ENCODE data around the gene ATP2B3.

The ATP2B3 gene

DNA sequence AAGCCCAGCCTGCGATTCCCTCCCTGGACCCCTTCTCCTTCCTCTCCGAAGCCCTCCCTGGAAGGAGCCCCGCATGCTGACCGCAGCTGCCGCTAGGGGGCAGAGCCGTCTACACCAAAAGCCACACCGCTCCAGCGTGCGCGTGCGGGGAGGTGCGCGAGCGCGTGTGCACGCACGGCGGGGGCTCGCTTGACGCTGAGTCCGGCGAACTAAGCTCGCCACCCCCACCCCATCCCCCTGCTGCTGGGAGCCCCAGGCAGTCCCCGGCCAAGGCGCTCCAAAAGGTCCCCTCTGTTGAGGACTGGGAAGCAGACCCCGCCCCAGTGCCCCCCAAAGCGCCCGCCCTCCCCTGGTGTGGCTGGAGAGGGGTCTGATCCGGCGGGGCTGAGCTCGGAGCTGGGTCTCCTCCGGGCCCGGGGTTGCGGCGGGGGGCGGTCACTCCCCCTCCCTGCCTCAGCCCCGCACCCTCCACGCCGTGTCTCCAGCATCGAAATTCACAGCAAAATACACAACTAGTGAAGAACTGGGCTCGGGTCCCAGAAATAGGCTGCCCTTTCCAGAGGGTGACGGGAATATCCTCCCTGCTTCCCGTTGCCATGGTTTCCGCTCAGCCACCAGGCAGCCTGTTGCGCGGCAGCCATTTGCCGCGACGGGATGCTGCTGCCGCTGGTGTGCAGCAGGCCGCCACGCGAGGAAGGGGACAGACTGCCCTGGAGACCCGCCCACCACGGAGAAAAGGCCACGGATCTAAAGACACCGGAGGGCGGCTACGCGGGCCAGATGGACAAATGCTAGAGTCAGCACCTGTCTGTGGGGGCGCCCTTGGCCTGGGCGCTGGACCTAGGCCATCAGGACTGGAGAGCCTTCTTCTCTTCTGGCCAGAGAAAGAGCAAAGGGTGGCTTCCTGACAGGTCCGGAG, 92.7 kb downstream of the ATP2B3 start:
- Histone ChIP-seq H3K4me1 (ENCODE audit: control insufficient read depth in 1 of 2, insufficient read depth in 2 of 2, low read length in 2 of 2) (peaks cover 0 to 5% of the 10 kb centered on the region in 2 donors), H3K27ac (ENCODE audit: low read length) (no peak overlapping the region), H3K36me3 (ENCODE audit: control insufficient read depth in 1 of 2, insufficient read depth in 2 of 2, low read length in 2 of 2) (no peaks in the 10 kb centered on the region), H3K4me3 (ENCODE audit: low read depth in 1 of 2, low read length in 2 of 2) (peak overlapping the region in 1 of 2 donors; percentile 47), H3K27me3 (ENCODE audit: low read depth, low read length) (no peaks in the 10 kb centered on the region), H3K9me3 (ENCODE audit: control insufficient read depth in 1 of 2, low read length in 2 of 2) (no peaks in the 10 kb centered on the region)

DNA sequence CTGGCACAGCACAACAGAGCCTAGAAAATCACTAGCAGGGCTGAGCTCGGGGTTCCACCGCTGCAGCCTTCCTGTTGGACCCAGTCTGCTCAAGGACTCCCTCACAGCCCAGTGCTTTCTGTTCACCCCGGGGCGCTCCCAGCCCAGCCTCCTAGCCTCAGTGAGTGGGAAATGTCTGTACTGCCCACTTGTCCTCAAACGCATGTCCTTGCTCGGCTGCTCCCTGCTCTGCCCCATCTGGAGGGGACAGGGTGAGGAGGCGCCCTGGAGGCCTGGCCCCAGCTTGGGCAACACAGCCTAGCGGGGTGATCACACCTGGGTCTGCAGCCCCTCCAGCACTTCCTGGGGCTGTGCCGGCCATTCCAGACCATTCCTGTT, 93.4 kb downstream of the ATP2B3 start:
- Histone ChIP-seq H3K9me3 (ENCODE audit: control insufficient read depth in 1 of 2, low read length in 2 of 2) (no peaks in the 10 kb centered on the region), H3K4me1 (ENCODE audit: control insufficient read depth in 1 of 2, insufficient read depth in 2 of 2, low read length in 2 of 2) (peaks cover 0 to 5% of the 10 kb centered on the region in 2 donors), H3K4me3 (ENCODE audit: low read depth in 1 of 2, low read length in 2 of 2) (no peak overlapping the region), H3K27me3 (ENCODE audit: low read depth, low read length) (no peaks in the 10 kb centered on the region), H3K27ac (ENCODE audit: low read length) (no peak overlapping the region), H3K36me3 (ENCODE audit: control insufficient read depth in 1 of 2, insufficient read depth in 2 of 2, low read length in 2 of 2) (no peaks in the 10 kb centered on the region)

DNA sequence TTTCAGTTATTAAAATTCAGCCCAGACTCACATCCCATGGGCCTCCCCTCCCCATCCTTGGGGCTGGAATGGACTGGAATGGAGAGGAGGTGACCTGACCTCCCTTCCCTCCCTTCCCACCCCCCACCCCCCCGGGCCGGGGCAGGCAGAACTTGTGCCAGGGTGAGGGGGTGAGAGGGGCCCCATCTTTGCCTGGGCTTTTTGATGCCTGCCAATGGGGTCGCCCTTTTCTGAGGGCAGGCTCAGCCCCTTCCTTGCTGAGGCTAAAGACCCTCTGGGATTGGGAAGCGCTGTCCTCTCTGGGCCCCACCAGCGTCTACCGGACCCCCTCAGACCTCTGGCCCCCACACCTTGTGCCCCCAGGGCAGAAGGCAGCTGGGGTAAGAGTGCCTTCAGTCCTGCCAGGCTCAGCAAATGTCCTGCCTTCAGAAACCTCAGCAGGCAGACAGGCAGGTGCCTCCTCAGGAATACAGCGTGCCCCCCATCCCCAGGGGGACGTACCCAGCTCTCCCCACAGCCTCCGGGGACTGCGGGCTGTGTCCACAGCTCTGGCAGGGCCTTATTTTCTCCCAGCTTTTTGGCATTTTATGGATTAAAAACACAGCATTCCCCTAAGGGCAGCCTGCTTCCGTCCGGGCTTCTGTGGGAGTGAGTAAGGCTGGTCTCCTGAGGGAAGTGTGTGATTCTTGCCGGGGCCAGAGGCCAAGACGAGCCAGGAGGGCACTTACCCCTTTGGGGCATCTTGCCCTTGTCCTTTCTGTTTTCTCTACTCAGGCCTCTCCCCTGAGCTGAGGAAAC, 94.1 kb downstream of the ATP2B3 start:
- Histone ChIP-seq H3K4me3 (ENCODE audit: low read depth in 1 of 2, low read length in 2 of 2) (no peak overlapping the region), H3K4me1 (ENCODE audit: control insufficient read depth in 1 of 2, insufficient read depth in 2 of 2, low read length in 2 of 2) (peaks cover 0 to 5% of the 10 kb centered on the region in 2 donors), H3K27me3 (ENCODE audit: low read depth, low read length) (no peaks in the 10 kb centered on the region), H3K9me3 (ENCODE audit: control insufficient read depth in 1 of 2, low read length in 2 of 2) (no peaks in the 10 kb centered on the region), H3K27ac (ENCODE audit: low read length) (no peak overlapping the region), H3K36me3 (ENCODE audit: control insufficient read depth in 1 of 2, insufficient read depth in 2 of 2, low read length in 2 of 2) (no peaks in the 10 kb centered on the region)

DNA sequence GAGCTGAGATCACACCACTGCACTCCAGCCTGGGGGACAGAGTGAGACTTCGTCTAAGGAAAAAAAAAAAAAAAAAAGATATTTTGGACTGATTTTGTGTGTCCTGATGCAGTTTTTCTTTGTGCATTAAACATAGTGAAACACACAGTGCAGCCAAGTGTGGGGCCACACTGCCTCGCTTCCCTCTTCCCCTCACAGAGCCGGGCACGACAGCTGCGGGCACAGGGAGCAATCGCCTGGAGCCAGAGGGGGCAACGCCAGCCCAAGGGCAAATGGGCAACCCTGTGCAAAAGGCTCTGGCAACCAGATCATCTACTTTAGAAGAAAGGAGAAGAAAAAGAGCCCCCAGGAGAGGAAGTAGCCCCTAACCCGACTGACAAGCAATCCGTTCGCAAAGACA, 95.0 kb downstream of the ATP2B3 start:
- no peak overlapping the region for H3K27ac ChIP-seq (ENCODE audit: low read length)
- no peaks in the 10 kb centered on the region for H3K27me3 ChIP-seq (ENCODE audit: low read depth, low read length)
- no peak overlapping the region for H3K4me3 ChIP-seq (ENCODE audit: low read depth in 1 of 2, low read length in 2 of 2)
- peaks cover 0 to 5% of the 10 kb centered on the region in 2 donors for H3K4me1 ChIP-seq (ENCODE audit: control insufficient read depth in 1 of 2, insufficient read depth in 2 of 2, low read length in 2 of 2)
- H3K36me3 ChIP-seq (ENCODE audit: control insufficient read depth in 1 of 2, insufficient read depth in 2 of 2, low read length in 2 of 2): no peaks in the 10 kb centered on the region
- no peaks in the 10 kb centered on the region for H3K9me3 ChIP-seq (ENCODE audit: control insufficient read depth in 1 of 2, low read length in 2 of 2)

DNA sequence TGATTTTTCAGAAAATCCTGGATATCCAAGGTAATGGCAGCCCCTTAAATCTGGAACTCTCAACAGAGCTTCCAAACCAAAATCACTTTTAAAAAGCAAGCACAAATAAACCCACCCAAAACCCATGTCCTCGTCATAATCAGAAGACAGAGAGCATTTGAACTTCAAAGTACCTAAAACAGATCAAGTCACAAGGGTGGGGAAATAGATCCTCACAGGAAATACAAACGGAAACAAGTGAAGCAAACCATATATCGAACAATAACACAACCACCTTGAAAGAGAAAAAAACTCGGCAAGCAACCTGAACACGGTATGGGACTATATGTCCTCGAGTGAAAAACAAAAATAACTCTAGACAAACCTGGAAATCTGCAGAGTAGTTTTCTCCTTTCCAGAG, 97.4 kb downstream of the ATP2B3 start:
- Histone ChIP-seq H3K27me3 (ENCODE audit: low read depth, low read length) (no peaks in the 10 kb centered on the region), H3K36me3 (ENCODE audit: control insufficient read depth in 1 of 2, insufficient read depth in 2 of 2, low read length in 2 of 2) (no peaks in the 10 kb centered on the region), H3K4me3 (ENCODE audit: low read depth in 1 of 2, low read length in 2 of 2) (no peak overlapping the region), H3K27ac (ENCODE audit: low read length) (no peak overlapping the region), H3K4me1 (ENCODE audit: control insufficient read depth in 1 of 2, insufficient read depth in 2 of 2, low read length in 2 of 2) (peaks cover 0 to 5% of the 10 kb centered on the region in 2 donors), H3K9me3 (ENCODE audit: control insufficient read depth in 1 of 2, low read length in 2 of 2) (no peaks in the 10 kb centered on the region)

DNA sequence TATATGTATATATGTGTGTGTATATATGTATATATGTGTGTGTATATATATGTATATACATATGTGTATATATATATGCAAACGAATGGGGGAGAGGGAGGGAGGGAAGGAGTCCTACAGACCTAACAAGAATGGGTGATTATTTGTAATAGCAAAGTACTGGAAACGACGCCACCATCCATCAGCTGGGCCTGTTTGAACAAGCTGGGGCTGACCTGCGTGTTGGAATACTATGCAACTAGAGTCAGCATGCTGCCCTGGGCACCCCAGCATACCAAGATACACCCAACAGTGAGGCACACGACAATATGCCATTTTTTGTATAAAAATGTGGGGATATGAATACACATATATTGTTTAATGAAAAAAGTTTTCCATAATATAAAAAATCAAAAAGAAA, 103.1 kb downstream of the ATP2B3 start:
- Histone ChIP-seq H3K9me3 (ENCODE audit: control insufficient read depth in 1 of 2, low read length in 2 of 2) (no peaks in the 10 kb centered on the region), H3K4me1 (ENCODE audit: control insufficient read depth in 1 of 2, insufficient read depth in 2 of 2, low read length in 2 of 2) (no peaks in the 10 kb centered on the region), H3K27ac (ENCODE audit: low read length) (no peak overlapping the region), H3K27me3 (ENCODE audit: low read depth, low read length) (no peaks in the 10 kb centered on the region), H3K4me3 (ENCODE audit: low read depth in 1 of 2, low read length in 2 of 2) (no peak overlapping the region), H3K36me3 (ENCODE audit: control insufficient read depth in 1 of 2, insufficient read depth in 2 of 2, low read length in 2 of 2) (no peaks in the 10 kb centered on the region)

DNA sequence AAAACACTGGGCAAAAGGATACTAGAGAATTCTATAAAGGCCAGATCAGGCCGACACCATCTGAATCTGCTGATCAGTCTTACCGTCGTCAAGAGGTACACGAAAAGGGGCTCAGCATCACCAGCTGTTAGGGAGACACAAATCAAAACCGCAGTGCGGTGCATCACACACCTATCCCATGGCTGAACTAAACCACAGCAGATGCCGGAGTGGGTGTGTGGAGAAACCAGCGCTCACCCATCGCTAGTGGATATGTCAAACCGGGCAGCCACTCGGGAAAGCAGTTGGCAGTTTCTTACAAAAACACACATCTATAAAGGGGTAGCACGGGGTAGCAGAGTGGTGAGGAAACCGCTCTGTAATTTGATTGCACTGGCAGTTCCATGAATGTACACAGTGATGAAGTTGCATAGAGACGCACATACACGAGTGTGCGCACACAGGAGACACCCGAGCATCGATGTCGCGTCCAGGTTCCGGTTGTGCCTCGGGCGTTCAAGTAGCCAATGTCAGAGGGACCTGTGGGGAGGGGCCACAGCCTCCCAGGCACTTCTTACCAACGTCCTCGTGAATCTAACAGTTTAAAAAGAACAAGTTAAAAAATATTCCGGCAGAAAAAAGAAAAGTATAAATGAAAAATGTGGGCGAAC, 104.6 kb downstream of the ATP2B3 start:
- no peaks in the 10 kb centered on the region for H3K9me3 ChIP-seq (ENCODE audit: control insufficient read depth in 1 of 2, low read length in 2 of 2)
- no peak overlapping the region for H3K27ac ChIP-seq (ENCODE audit: low read length)
- no peak overlapping the region for H3K4me3 ChIP-seq (ENCODE audit: low read depth in 1 of 2, low read length in 2 of 2)
- H3K4me1 ChIP-seq (ENCODE audit: control insufficient read depth in 1 of 2, insufficient read depth in 2 of 2, low read length in 2 of 2): no peaks in the 10 kb centered on the region
- H3K27me3 ChIP-seq (ENCODE audit: low read depth, low read length): no peaks in the 10 kb centered on the region
- H3K36me3 ChIP-seq (ENCODE audit: control insufficient read depth in 1 of 2, insufficient read depth in 2 of 2, low read length in 2 of 2): no peaks in the 10 kb centered on the region

DNA sequence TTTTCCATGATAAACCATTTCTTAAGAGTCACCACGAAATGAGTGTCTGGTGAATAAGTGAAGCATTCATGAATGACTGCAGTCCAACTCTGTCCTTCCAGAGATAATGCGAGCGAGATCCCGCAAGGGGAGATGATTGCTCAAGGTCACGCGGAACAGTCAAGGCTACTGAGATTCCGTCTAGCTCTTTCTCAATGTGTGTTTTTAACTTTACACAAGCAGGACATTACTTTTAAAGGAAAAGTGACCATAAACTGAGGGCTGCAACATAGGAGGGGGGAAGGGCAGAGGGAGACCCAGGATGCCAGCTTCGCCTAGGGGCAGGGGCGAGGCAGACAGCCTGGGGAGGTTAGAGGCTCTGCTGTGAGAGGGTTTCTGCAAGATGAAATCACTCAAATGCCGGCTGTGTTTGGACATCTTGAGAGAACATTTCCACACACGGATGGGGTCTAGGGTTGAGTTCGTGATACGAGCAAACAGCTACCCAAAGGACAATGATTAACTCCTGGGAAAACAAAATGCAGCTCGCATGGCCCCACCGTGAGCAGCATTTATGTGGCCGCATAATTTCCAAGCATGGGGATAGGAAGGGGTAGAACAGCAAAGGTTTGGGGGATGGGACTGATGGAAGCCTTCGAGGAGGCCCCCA, 105.3 kb downstream of the ATP2B3 start:
- H3K4me3 ChIP-seq (ENCODE audit: low read depth in 1 of 2, low read length in 2 of 2): no peak overlapping the region
- H3K27ac ChIP-seq (ENCODE audit: low read length): no peak overlapping the region
- no peaks in the 10 kb centered on the region for H3K9me3 ChIP-seq (ENCODE audit: control insufficient read depth in 1 of 2, low read length in 2 of 2)
- H3K27me3 ChIP-seq (ENCODE audit: low read depth, low read length): no peaks in the 10 kb centered on the region
- no peaks in the 10 kb centered on the region for H3K4me1 ChIP-seq (ENCODE audit: control insufficient read depth in 1 of 2, insufficient read depth in 2 of 2, low read length in 2 of 2)
- no peaks in the 10 kb centered on the region for H3K36me3 ChIP-seq (ENCODE audit: control insufficient read depth in 1 of 2, insufficient read depth in 2 of 2, low read length in 2 of 2)

DNA sequence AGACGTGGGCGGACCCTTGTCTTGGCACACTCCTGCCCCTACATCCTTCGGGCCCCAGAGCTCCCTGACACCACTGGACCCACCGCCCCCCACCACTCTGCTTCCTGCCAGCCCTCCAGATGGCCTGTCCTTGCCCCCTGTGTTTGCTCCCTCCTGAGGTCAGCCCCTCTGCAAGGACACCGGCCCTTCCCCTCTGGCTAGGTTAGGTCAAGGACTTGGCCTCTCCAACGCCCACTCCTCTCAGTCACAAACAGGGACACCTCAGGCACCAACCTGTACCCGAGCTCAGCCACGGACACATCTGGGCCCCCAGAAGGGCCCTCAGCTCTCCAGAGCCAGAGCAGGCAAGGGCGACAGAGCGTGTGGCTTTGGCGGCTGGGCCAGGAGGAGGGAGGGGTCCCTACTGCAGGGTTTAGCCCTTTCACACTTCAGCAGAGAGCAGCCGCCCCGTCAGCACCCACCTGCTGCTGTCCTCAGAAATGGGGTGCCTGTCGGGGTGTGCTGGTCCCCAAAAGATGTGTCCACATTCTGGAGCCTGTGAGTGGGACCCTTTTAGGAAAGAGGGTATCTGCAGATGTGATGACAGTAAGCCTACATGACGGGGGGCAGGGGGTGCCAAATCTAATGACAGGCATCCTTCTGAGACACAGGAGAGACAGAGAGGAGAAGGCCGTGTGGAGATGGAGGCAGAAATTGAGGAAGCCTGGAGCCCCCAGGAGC, 106.0 kb downstream of the ATP2B3 start:
- Histone ChIP-seq H3K27ac (ENCODE audit: low read length) (no peak overlapping the region), H3K4me1 (ENCODE audit: control insufficient read depth in 1 of 2, insufficient read depth in 2 of 2, low read length in 2 of 2) (no peaks in the 10 kb centered on the region), H3K36me3 (ENCODE audit: control insufficient read depth in 1 of 2, insufficient read depth in 2 of 2, low read length in 2 of 2) (no peaks in the 10 kb centered on the region), H3K9me3 (ENCODE audit: control insufficient read depth in 1 of 2, low read length in 2 of 2) (no peaks in the 10 kb centered on the region), H3K4me3 (ENCODE audit: low read depth in 1 of 2, low read length in 2 of 2) (no peak overlapping the region), H3K27me3 (ENCODE audit: low read depth, low read length) (no peaks in the 10 kb centered on the region)

DNA sequence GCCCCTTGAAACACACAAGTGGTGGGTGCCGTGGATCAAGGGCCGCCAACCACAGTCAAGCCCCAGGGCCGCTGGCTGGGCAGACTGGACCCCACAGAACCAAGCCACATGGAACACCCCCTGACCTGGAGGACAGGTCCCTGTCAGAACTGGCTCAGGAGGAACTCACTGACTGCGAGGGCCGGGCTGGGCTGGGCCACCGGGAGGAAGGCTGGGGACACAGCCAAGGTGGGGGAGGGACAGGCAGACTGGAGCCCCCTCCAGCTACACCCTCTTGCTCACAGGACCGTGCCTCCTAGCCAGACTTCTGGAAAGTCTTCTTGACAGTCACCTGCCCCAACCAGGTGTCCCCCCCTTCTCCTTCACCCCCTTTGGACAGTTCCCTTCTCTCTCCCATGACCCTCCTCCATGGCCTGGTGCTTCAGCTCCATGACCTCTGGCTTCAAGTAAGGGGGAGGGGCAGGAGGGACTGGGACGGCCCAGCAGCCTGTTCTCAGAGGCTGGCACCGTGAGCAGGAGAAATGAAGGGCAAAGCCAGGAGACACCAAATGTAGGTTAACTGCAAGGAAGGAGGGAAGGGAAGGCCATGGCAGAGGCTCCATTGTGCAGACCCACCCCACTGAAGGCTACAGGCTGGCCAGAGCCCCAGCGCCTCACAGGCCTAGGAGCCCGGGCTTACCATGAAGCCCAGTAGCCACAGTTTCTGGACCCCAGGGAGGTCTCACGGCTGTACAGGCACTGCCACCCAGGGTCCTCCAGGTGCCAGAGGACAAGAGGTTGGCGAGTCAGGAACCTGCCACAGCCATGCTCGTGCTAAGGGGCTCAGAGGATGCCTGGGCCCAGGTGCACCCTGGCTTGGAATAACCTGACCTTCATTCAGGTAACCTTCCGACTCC, 107.0 kb downstream of the ATP2B3 start:
- H3K27me3 ChIP-seq (ENCODE audit: low read depth, low read length): no peaks in the 10 kb centered on the region
- H3K27ac ChIP-seq (ENCODE audit: low read length): no peak overlapping the region
- H3K36me3 ChIP-seq (ENCODE audit: control insufficient read depth in 1 of 2, insufficient read depth in 2 of 2, low read length in 2 of 2): no peaks in the 10 kb centered on the region
- H3K4me1 ChIP-seq (ENCODE audit: control insufficient read depth in 1 of 2, insufficient read depth in 2 of 2, low read length in 2 of 2): no peaks in the 10 kb centered on the region
- H3K4me3 ChIP-seq (ENCODE audit: low read depth in 1 of 2, low read length in 2 of 2): no peak overlapping the region
- no peaks in the 10 kb centered on the region for H3K9me3 ChIP-seq (ENCODE audit: control insufficient read depth in 1 of 2, low read length in 2 of 2)
